Heart right ventricle (tissue), 16 donors: ENCODE measurements around the gene MEN1. TPM values are rescaled to one million over a fixed set of nuclear protein-coding genes. Genes with fewer than 3 reads are reported as not detected.
"Not testable (repeated sequence)": the region's sequence is repeated elsewhere in the genome, so short reads cannot be mapped to it uniquely, and the experiment has no call there.

Experiments
- ATAC-seq, 8 donors: fragments of 200-7000 bp; cut with Tn5 transposase; one replicate each; pipeline ENCODE4 v1.9.1; 2020; ENCODE audit warnings: mild to moderate bottlenecking in 8 of 8, moderate library complexity in 8 of 8, moderate number of reproducible peaks in 1 of 8
- DNase-seq, 2 donors: peaks; one replicate each; pipeline ENCODE4 v3.0.0-alpha.2; 2020
- H3K27ac ChIP-seq, 10 donors: fragments of 200-600 bp; sonication (generic) in 2 of 10; one replicate each; pipeline versions ENCODE4 v1.5.0 to v1.8.0; 2020 to 2022; ENCODE audit warnings: mild to moderate bottlenecking in 3 of 10
- H3K27me3 ChIP-seq, 7 donors: fragments of 200-600 bp; one replicate each; pipeline ENCODE4 v1.8.0; 2021 to 2022; ENCODE audit warnings: mild to moderate bottlenecking in 2 of 7
- H3K36me3 ChIP-seq, 9 donors: fragments of 200-600 bp; sonication (generic) in 1 of 9; one replicate each; pipeline versions ENCODE4 v1.5.0 to v1.8.0; 2020 to 2022; ENCODE audit warnings: mild to moderate bottlenecking in 2 of 9
- H3K4me1 ChIP-seq, 9 donors: fragments of 200-600 bp; sonication (generic) in 1 of 9; one replicate each; pipeline versions ENCODE4 v1.5.0 to v1.8.0; 2020 to 2022; ENCODE audit warnings: mild to moderate bottlenecking in 4 of 9
- H3K4me3 ChIP-seq, 10 donors: fragments of 200-600 bp; sonication (generic) in 2 of 10; one replicate each; pipeline versions ENCODE4 v1.5.0 to v1.8.0; 2020 to 2022; ENCODE audit warnings: mild to moderate bottlenecking in 7 of 10, moderate library complexity in 2 of 10
- H3K9me3 ChIP-seq, 11 donors: fragments of 200-600 bp in 10 of 11; sonication (generic) in 2 of 11; one replicate each; pipeline versions ENCODE4 v1.5.0 to v1.8.0; 2013 to 2022; ENCODE audit warnings: mild to moderate bottlenecking in 2 of 11, control low read depth in 1 of 11, moderate library complexity in 1 of 11
- CTCF ChIP-seq, 9 donors: fragments of 200-600 bp; sonication (generic) in 2 of 9; IDR thresholded peaks; one replicate each; pipeline versions ENCODE4 v1.5.0 to v1.8.0; 2021 to 2022; ENCODE audit warnings: antibody characterized with exemption in 9 of 9, mild to moderate bottlenecking in 5 of 9, moderate library complexity in 1 of 9
- WGBS, 2 donors: extraction: QIAGEN DNeasy Blood & Tissue Kit; methylation state at CpG; one replicate each; pipeline ENCODE4 v1.1.7; 2013; ENCODE audit warnings: inconsistent platforms in 1 of 2; 5-methylcytosine and 5-hydroxymethylcytosine counted together
- intact Hi-C, 10 donors: fragments of 100-400 bp; cut with DNase I; formaldehyde crosslinking; loops; one replicate each; pipeline versions ENCODE4 v1.11.1 to v1.14.2; 2022
- polyA plus RNA-seq, 2 donors: library from polyadenylated mRNA; stranded (reverse); fragments of 200-250 nt; gene quantifications; one replicate each; pipeline ENCODE4 v1.2.3, GENCODE V29; 2013
- total RNA-seq, 10 donors: library from RNA; stranded (reverse); fragmentation: NEBNext Ultra II Directional in 3 of 10; extraction: Animal tissue kit (Norgen Biotek cat#: 25700) in 3 of 10; gene quantifications; one replicate each; pipeline versions ENCODE4 v1.2.1 to v1.2.4, GENCODE V29; 2021 to 2023
- donor health status: Arrhythmogenic right ventricular cardiomyopathy.
- donor health status: ischemic (EF 13 %, LVEDD 7.1; RV severe dilation, severe dysfunction).
- donor health status: healthy with polysubstance abuse.
- donor health status: DM: no; HTN: yes; CAD: no.
- donor health status: DM: no; HTN: no; CAD: no.
- donor health status: ischemic (EF 25% LVEDD 6.9; RV normal size, moderate dysfunction).
- donor health status: ischemic (EF 25% LVEDD 5.7; RV mildly dilated, moderate dysfunction).
- donor health status: healthy.
- donor health status: DM: yes; HTN: yes; CAD: no.
- donor health status: Ischemic cardiomyopathy.
- donor health status: ischemic (EF 35%, LVEDD 5.7; RV mildly dilated, moderate dysfunction).
- donor health status: nonischemic (EF 11% LVEDD 7.7; RV severe dilation, severe dysfunction).
- donor health status: DM: yes; HTN: yes; CAD: no.
- donor health status: PGD.
- donor health status: ischemic (EF 29% LVEDD 5.4; RV normal size, mild dysfunction).
- donor health status: nonischemic (EF 23%, LVEDD 6.1; RV moderate dilation, normal function).

MEN1 gene
- total and polyA plus RNA-seq, 12 donors: 5.8 to 12.5 (median 8.7) TPM

- TF ChIP-seq CTCF (IDR thresholded peaks at IDR 0.05): no peak
- H3K9me3 ChIP-seq: no peaks in the 10 kb centered on the region
- H3K27ac ChIP-seq: no peak overlapping the region
- no peak for ATAC-seq
- H3K4me1 ChIP-seq: no peaks in the 10 kb centered on the region
- H3K27me3 ChIP-seq: no peaks in the 10 kb centered on the region
- H3K4me3 ChIP-seq: no peak overlapping the region
- no peaks in the 10 kb centered on the region for H3K36me3 ChIP-seq
- no peak for DNase-seq
- intact Hi-C loops: no loop called here
- 52 to 63% methylated on average over 11 of the region's 11 CpGs for WGBS, 2 donors
Measured at GRCh38 chr11:64823568-64824119, 13.3 kb upstream of the MEN1 start.

GRCh38 chr11:64817476-64817875 is 7.1 kb upstream of the MEN1 start:
- intact Hi-C loops: no loop called here
- DNase-seq: no peak
- Histone ChIP-seq H3K4me1 (no peaks in the 10 kb centered on the region), H3K4me3 (no peak overlapping the region), H3K9me3 (no peaks in the 10 kb centered on the region), H3K36me3 (no peaks in the 10 kb centered on the region), H3K27ac (no peak overlapping the region), H3K27me3 (no peaks in the 10 kb centered on the region)
- no peak for ATAC-seq
- no peak for TF ChIP-seq CTCF (IDR thresholded peaks at IDR 0.05)
- 75% methylated on average over 3 of the region's 3 CpGs for WGBS, 2 donors

- H3K4me1 ChIP-seq, H3K27ac ChIP-seq, ATAC-seq, H3K36me3 ChIP-seq, intact Hi-C loops, H3K4me3 ChIP-seq, H3K27me3 ChIP-seq, H3K9me3 ChIP-seq, DNase-seq: not testable (repeated sequence)
- 87 to 93% methylated on average over 5 of the region's 5 CpGs for WGBS, 2 donors
Measured at GRCh38 chr11:64815433-64815832, 5.1 kb upstream of the MEN1 start.

GRCh38 chr11:64814712-64815187 is 4.4 kb upstream of the MEN1 start:
- Histone ChIP-seq H3K27ac (no peak overlapping the region), H3K4me3 (no peak overlapping the region), H3K27me3 (no peaks in the 10 kb centered on the region), H3K36me3 (no peaks in the 10 kb centered on the region), H3K9me3 (no peaks in the 10 kb centered on the region), H3K4me1 (peaks cover 0 to 7% (median 5%) of the 10 kb centered on the region in 9 donors)
- DNase-seq: no peak
- no peak for TF ChIP-seq CTCF (IDR thresholded peaks at IDR 0.05)
- intact Hi-C loops: no loop called here
- no peak for ATAC-seq
- WGBS, 2 donors: 60 to 68% methylated on average over 7 of the region's 7 CpGs

GRCh38 chr11:64813826-64814225 is 3.5 kb upstream of the MEN1 start:
- H3K4me3 ChIP-seq: no peak overlapping the region

More at GRCh38 chr11:64813826-64814225, 3.5 kb upstream of the MEN1 start:
- Histone ChIP-seq H3K27ac (no peak overlapping the region), H3K36me3 (no peaks in the 10 kb centered on the region), H3K4me1 (peaks cover 0 to 16% (median 13%) of the 10 kb centered on the region in 9 donors), H3K27me3 (no peaks in the 10 kb centered on the region), H3K9me3 (no peaks in the 10 kb centered on the region)
- DNase-seq (no peak), ATAC-seq (no peak)
- TF ChIP-seq CTCF (IDR thresholded peaks at IDR 0.05): no peak
- intact Hi-C loops: no loop called here
- WGBS, 2 donors: 90 to 91% methylated on average over 5 of the region's 5 CpGs
